CD8-positive, alpha-beta memory T cell (primary cell): Measurements from ENCODE around the gene UGGT1. TPM values are rescaled to one million over a fixed set of nuclear protein-coding genes. Genes with fewer than 3 reads are reported as not detected.
A peak's percentile ranks its signal among the peaks of the same experiment; 100 is the strongest.

Experiments
- CTCF ChIA-PET: fragments of 350-600 bp; sonication (Branson Sonifier 250); formaldehyde crosslinking; loops from one replicate; lab custom pipeline; 2021; ENCODE audit warnings: antibody characterized with exemption; lab: Charles Lee
- POLR2A ChIA-PET: fragments of 350-600 bp; sonication (Branson Sonifier 250); formaldehyde crosslinking; loops from one replicate; lab custom pipeline; 2021; ENCODE audit warnings: antibody characterized with exemption; lab: Charles Lee
- DNase-seq, 5 donors: peaks; one replicate each; pipeline versions ENCODE4 v3.0.0 to v3.0.0-alpha.2; 2020 to 2022; ENCODE audit warnings: mixed read lengths in 1 of 5
- H3K27ac ChIP-seq: one replicate; pipeline ENCODE4 v1.7.0; 2013; ENCODE audit warnings: low read depth, mild to moderate bottlenecking, low read length, moderate library complexity
- H3K27me3 ChIP-seq: 2 replicates; pipeline ENCODE4 v1.7.0; 2013; ENCODE audit warnings: low read length, mild to moderate bottlenecking; ENCODE audit not compliant: insufficient read depth, poor library complexity, severe bottlenecking
- H3K36me3 ChIP-seq: 2 replicates; pipeline ENCODE4 v1.7.0; 2013; ENCODE audit warnings: mild to moderate bottlenecking, low read length, moderate library complexity; ENCODE audit not compliant: insufficient read depth
- H3K4me1 ChIP-seq: 2 replicates; pipeline ENCODE4 v1.7.0; 2013; ENCODE audit warnings: mild to moderate bottlenecking, low read length, moderate library complexity; ENCODE audit not compliant: insufficient read depth
- H3K4me3 ChIP-seq: 2 replicates; pipeline ENCODE4 v1.7.0; 2013; ENCODE audit warnings: mild to moderate bottlenecking, low read length
- H3K9me3 ChIP-seq: 2 replicates; pipeline ENCODE4 v1.7.0; 2013; ENCODE audit warnings: mild to moderate bottlenecking, low read length
- H3K27ac Mint-ChIP-seq, 8 donors: one replicate each; pipeline ENCODE4 v1.8.0; 2020 to 2021; ENCODE audit warnings: mixed read lengths in 8 of 8, mild to moderate bottlenecking in 6 of 8, inconsistent platforms in 3 of 8, moderate library complexity in 3 of 8
- H3K27me3 Mint-ChIP-seq, 2 donors: one replicate each; pipeline ENCODE4 v1.8.0; 2020 to 2021; ENCODE audit warnings: mixed read lengths in 2 of 2, mild to moderate bottlenecking in 1 of 2, moderate library complexity in 1 of 2
- H3K36me3 Mint-ChIP-seq, 3 donors: one replicate each; pipeline ENCODE4 v1.8.0; 2020 to 2021; ENCODE audit warnings: mixed read lengths in 3 of 3, inconsistent platforms in 1 of 3, mild to moderate bottlenecking in 1 of 3
- H3K4me1 Mint-ChIP-seq, 3 donors: one replicate each; pipeline ENCODE4 v1.8.0; 2020 to 2021; ENCODE audit warnings: mixed read lengths in 3 of 3, inconsistent platforms in 1 of 3, mild to moderate bottlenecking in 1 of 3
- H3K4me3 Mint-ChIP-seq, 7 donors: one replicate each; pipeline ENCODE4 v1.8.0; 2020 to 2021; ENCODE audit warnings: mixed read lengths in 7 of 7, mild to moderate bottlenecking in 6 of 7, moderate library complexity in 4 of 7, inconsistent platforms in 2 of 7
- H3K9me3 Mint-ChIP-seq, 5 donors: one replicate each; pipeline ENCODE4 v1.8.0; 2020 to 2022; ENCODE audit warnings: mixed read lengths in 5 of 5, mild to moderate bottlenecking in 3 of 5, moderate library complexity in 2 of 5, inconsistent platforms in 1 of 5
- polyA plus RNA-seq: library from polyadenylated mRNA; unstranded; fragments of 300-500 nt; fragmentation: Illumina TruSeq; gene quantifications from one replicate; pipeline ENCODE4 v1.2.3, GENCODE V29; 2021
- total RNA-seq, 2 experiments: library from RNA; stranded (reverse); gene quantifications; one replicate each; pipeline ENCODE4 v1.2.3, GENCODE V29; 2021

UGGT1 gene
- total and polyA plus RNA-seq, 3 experiments from 2014 or later: 16.9 to 55.8 (median 54.0) TPM

- Histone ChIP-seq H3K27me3 (no peaks in the 10 kb centered on the region), H3K4me1 (no peaks in the 10 kb centered on the region), H3K9me3 (no peaks in the 10 kb centered on the region), H3K36me3 (peaks cover 24% of the 10 kb centered on the region), H3K4me3 (no peak overlapping the region), H3K27ac (no peak overlapping the region)
- H3K4me3 Mint-ChIP-seq: no peak overlapping the region
- POLR2A ChIA-PET: no interaction called here
- H3K27me3 Mint-ChIP-seq: no peaks in the 10 kb centered on the region
- H3K9me3 Mint-ChIP-seq: no peaks in the 10 kb centered on the region
- H3K4me1 Mint-ChIP-seq: peaks cover 0 to 4% (median 0%) of the 10 kb centered on the region in 3 donors
- DNase-seq: no peak
- H3K36me3 Mint-ChIP-seq: peaks cover 2 to 91% (median 37%) of the 10 kb centered on the region in 3 donors
- CTCF ChIA-PET: no interaction called here
- no peak overlapping the region for H3K27ac Mint-ChIP-seq
These were observed 65.0 kb downstream of the UGGT1 start for GRCh38 chr2:128155970-128156369.

- DNase-seq: no peak
- no peak overlapping the region for H3K27ac ChIP-seq
- H3K9me3 ChIP-seq: no peaks in the 10 kb centered on the region
- no peaks in the 10 kb centered on the region for H3K27me3 ChIP-seq
- no peak overlapping the region for H3K4me3 ChIP-seq
- H3K27me3 Mint-ChIP-seq: no peaks in the 10 kb centered on the region
- no peaks in the 10 kb centered on the region for H3K9me3 Mint-ChIP-seq
- H3K4me1 Mint-ChIP-seq: peaks cover 0 to 4% (median 1%) of the 10 kb centered on the region in 3 donors
- peaks cover 3 to 90% (median 33%) of the 10 kb centered on the region in 3 donors for H3K36me3 Mint-ChIP-seq
- CTCF ChIA-PET: no interaction called here
- H3K27ac Mint-ChIP-seq: peak overlapping the region in 1 of 8 donors; percentile 10
- peaks cover 24% of the 10 kb centered on the region for H3K36me3 ChIP-seq
- no peaks in the 10 kb centered on the region for H3K4me1 ChIP-seq
- no peak overlapping the region for H3K4me3 Mint-ChIP-seq
- POLR2A ChIA-PET: no interaction called here
These were observed 65.8 kb downstream of the UGGT1 start for GRCh38 chr2:128156812-128157211.

- Histone ChIP-seq H3K4me1 (no peaks in the 10 kb centered on the region), H3K27ac (no peak overlapping the region), H3K36me3 (peaks cover 28% of the 10 kb centered on the region), H3K4me3 (no peak overlapping the region), H3K9me3 (no peaks in the 10 kb centered on the region), H3K27me3 (no peaks in the 10 kb centered on the region)
- ChIA-PET POLR2A (no interaction called here), CTCF (no interaction called here)
- Mint-ChIP-seq H3K4me1 (peaks cover 0 to 4% (median 1%) of the 10 kb centered on the region in 3 donors), H3K27ac (peak overlapping the region in 1 of 8 donors; percentile 54), H3K4me3 (no peak overlapping the region), H3K9me3 (no peaks in the 10 kb centered on the region), H3K27me3 (no peaks in the 10 kb centered on the region), H3K36me3 (peaks cover 3 to 90% (median 35%) of the 10 kb centered on the region in 3 donors)
- no peak for DNase-seq
These were observed 66.6 kb downstream of the UGGT1 start for GRCh38 chr2:128157644-128158043.

GRCh38 chr2:128158176-128158575, 67.2 kb downstream of the UGGT1 start:
- Mint-ChIP-seq H3K36me3 (peaks cover 3 to 90% (median 38%) of the 10 kb centered on the region in 3 donors), H3K27me3 (no peaks in the 10 kb centered on the region), H3K4me3 (no peak overlapping the region), H3K9me3 (no peaks in the 10 kb centered on the region), H3K4me1 (peaks cover 0 to 4% (median 1%) of the 10 kb centered on the region in 3 donors), H3K27ac (no peak overlapping the region)
- Histone ChIP-seq H3K36me3 (peaks cover 33% of the 10 kb centered on the region), H3K4me3 (no peak overlapping the region), H3K4me1 (no peaks in the 10 kb centered on the region), H3K27me3 (no peaks in the 10 kb centered on the region), H3K27ac (no peak overlapping the region), H3K9me3 (no peaks in the 10 kb centered on the region)
- CTCF ChIA-PET: no interaction called here
- no peak for DNase-seq
- POLR2A ChIA-PET: no interaction called here

GRCh38 chr2:128159437-128159836, 68.4 kb downstream of the UGGT1 start:
- no peak for DNase-seq
- Mint-ChIP-seq H3K36me3 (peaks cover 3 to 84% (median 30%) of the 10 kb centered on the region in 3 donors), H3K27me3 (no peaks in the 10 kb centered on the region), H3K4me1 (peaks cover 0 to 3% (median 1%) of the 10 kb centered on the region in 3 donors), H3K4me3 (no peak overlapping the region), H3K27ac (peak overlapping the region in 1 of 8 donors; percentile 51), H3K9me3 (no peaks in the 10 kb centered on the region)
- Histone ChIP-seq H3K27ac (no peak overlapping the region), H3K4me1 (no peaks in the 10 kb centered on the region), H3K36me3 (peaks cover 35% of the 10 kb centered on the region), H3K9me3 (no peaks in the 10 kb centered on the region), H3K4me3 (no peak overlapping the region), H3K27me3 (no peaks in the 10 kb centered on the region)
- CTCF ChIA-PET: no interaction called here
- POLR2A ChIA-PET: no interaction called here

GRCh38 chr2:128160616-128161275, 69.7 kb downstream of the UGGT1 start:
- no peak for DNase-seq
- H3K36me3 ChIP-seq: peaks cover 41% of the 10 kb centered on the region
- no peak overlapping the region for H3K4me3 ChIP-seq
- ChIA-PET POLR2A (no interaction called here), CTCF (no interaction called here)
- no peaks in the 10 kb centered on the region for H3K27me3 Mint-ChIP-seq
- H3K4me3 Mint-ChIP-seq: no peak overlapping the region
- H3K9me3 ChIP-seq: no peaks in the 10 kb centered on the region
- H3K27me3 ChIP-seq: no peaks in the 10 kb centered on the region
- no peaks in the 10 kb centered on the region for H3K9me3 Mint-ChIP-seq
- peaks cover 3 to 82% (median 33%) of the 10 kb centered on the region in 3 donors for H3K36me3 Mint-ChIP-seq
- H3K4me1 ChIP-seq: no peaks in the 10 kb centered on the region
- no peak overlapping the region for H3K27ac Mint-ChIP-seq
- H3K4me1 Mint-ChIP-seq: peaks cover 0 to 1% (median 0%) of the 10 kb centered on the region in 3 donors
- no peak overlapping the region for H3K27ac ChIP-seq

- ChIA-PET POLR2A (no interaction called here), CTCF (interaction anchor here (1.0 kb wide), 1 partner anchor 15 kb away, joined by 3 read pairs; no protein-coding TSS in a partner anchor)
- DNase-seq: no peak
- no peak overlapping the region for H3K4me3 ChIP-seq
- H3K4me1 ChIP-seq: no peaks in the 10 kb centered on the region
- H3K36me3 Mint-ChIP-seq: peaks cover 8 to 85% (median 37%) of the 10 kb centered on the region in 3 donors
- no peaks in the 10 kb centered on the region for H3K9me3 Mint-ChIP-seq
- no peaks in the 10 kb centered on the region for H3K9me3 ChIP-seq
- no peaks in the 10 kb centered on the region for H3K27me3 ChIP-seq
- no peak overlapping the region for H3K27ac ChIP-seq
- H3K4me3 Mint-ChIP-seq: no peak overlapping the region
- peaks cover 0 to 3% (median 0%) of the 10 kb centered on the region in 3 donors for H3K4me1 Mint-ChIP-seq
- H3K27ac Mint-ChIP-seq: peak overlapping the region in 1 of 8 donors; percentile 24
- no peaks in the 10 kb centered on the region for H3K27me3 Mint-ChIP-seq
- peaks cover 54% of the 10 kb centered on the region for H3K36me3 ChIP-seq
These were observed 71.3 kb downstream of the UGGT1 start for GRCh38 chr2:128162266-128162665.

- H3K27ac Mint-ChIP-seq: peak overlapping the region in 1 of 8 donors; percentile 43
- POLR2A ChIA-PET: no interaction called here
- no peaks in the 10 kb centered on the region for H3K4me1 ChIP-seq
These were observed 73.3 kb downstream of the UGGT1 start for GRCh38 chr2:128164311-128164710.

More at GRCh38 chr2:128164311-128164710, 73.3 kb downstream of the UGGT1 start:
- H3K27me3 ChIP-seq: no peaks in the 10 kb centered on the region
- Mint-ChIP-seq H3K4me3 (no peak overlapping the region), H3K4me1 (peaks cover 4 to 12% (median 5%) of the 10 kb centered on the region in 3 donors), H3K9me3 (no peaks in the 10 kb centered on the region), H3K27me3 (no peaks in the 10 kb centered on the region), H3K36me3 (peaks cover 8 to 86% (median 32%) of the 10 kb centered on the region in 3 donors)
- H3K4me3 ChIP-seq: no peak overlapping the region
- no peak for DNase-seq
- no peak overlapping the region for H3K27ac ChIP-seq
- H3K9me3 ChIP-seq: no peaks in the 10 kb centered on the region
- CTCF ChIA-PET: no interaction called here
- H3K36me3 ChIP-seq: peaks cover 50% of the 10 kb centered on the region
